Measurements from ENCODE around the gene NRP2.

DNA sequence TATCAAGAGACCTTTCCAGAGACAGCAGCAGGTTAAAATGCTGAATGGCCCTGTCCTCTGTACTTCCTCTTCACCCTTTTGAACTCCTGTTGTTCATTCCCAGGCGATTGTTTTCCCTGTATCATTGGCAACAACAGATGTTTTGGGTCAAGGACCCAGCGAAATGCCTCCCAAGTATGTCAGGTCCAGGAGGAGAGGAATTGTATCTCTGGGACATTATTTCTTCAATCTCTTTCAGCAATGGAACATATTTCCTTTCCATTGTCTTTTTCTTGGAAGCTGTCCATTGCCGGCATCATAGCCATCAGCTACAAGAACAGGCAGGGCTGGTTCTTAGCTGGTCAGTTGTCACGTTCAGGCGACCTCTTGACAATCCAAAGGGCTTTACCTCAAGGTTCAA is 76.2 kb downstream of the NRP2 start:
- TF ChIP-seq, protein P1, sequence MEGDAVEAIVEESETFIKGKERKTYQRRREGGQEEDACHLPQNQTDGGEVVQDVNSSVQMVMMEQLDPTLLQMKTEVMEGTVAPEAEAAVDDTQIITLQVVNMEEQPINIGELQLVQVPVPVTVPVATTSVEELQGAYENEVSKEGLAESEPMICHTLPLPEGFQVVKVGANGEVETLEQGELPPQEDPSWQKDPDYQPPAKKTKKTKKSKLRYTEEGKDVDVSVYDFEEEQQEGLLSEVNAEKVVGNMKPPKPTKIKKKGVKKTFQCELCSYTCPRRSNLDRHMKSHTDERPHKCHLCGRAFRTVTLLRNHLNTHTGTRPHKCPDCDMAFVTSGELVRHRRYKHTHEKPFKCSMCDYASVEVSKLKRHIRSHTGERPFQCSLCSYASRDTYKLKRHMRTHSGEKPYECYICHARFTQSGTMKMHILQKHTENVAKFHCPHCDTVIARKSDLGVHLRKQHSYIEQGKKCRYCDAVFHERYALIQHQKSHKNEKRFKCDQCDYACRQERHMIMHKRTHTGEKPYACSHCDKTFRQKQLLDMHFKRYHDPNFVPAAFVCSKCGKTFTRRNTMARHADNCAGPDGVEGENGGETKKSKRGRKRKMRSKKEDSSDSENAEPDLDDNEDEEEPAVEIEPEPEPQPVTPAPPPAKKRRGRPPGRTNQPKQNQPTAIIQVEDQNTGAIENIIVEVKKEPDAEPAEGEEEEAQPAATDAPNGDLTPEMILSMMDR (conservative IDR thresholded peaks at IDR 0.05; ENCODE audit: low read depth, low read length) = no peak
- no peak for TF ChIP-seq EZH2 (IDR thresholded peaks at IDR 0.05; ENCODE audit: low read length, unreplicated experiment)
- TF ChIP-seq EZH2phosphoT487 (IDR thresholded peaks at IDR 0.05; ENCODE audit: borderline replicate concordance, low read length) = no peak
